ENCODE data around the gene MASP1.

The MASP1 gene

GRCh38 chr3:187222801-187223200, 68.7 kb downstream of the MASP1 start:
- H3K27me3 ChIP-seq (ENCODE audit: insufficient read depth, low read length, poor library complexity, severe bottlenecking), result no peaks in the 10 kb centered on the region
- H3F3A ChIP-seq (ENCODE audit: low read depth), result no peaks in the 10 kb centered on the region
- no peaks in the 10 kb centered on the region for H3K4me1 ChIP-seq (ENCODE audit: insufficient read depth, low read length, poor library complexity, severe bottlenecking)
- no peaks in the 10 kb centered on the region for H4K20me1 ChIP-seq (ENCODE audit: insufficient read depth, low read length, poor library complexity, severe bottlenecking)
- no peak overlapping the region for H3K4me3 ChIP-seq (ENCODE audit: low read length, poor library complexity, severe bottlenecking)
- TF ChIP-seq CTCF (conservative IDR thresholded peaks at IDR 0.05; ENCODE audit: low read length), result no peak
- no peak overlapping the region for H2AFZ ChIP-seq (ENCODE audit: low read length)
- no peak overlapping the region for H3K9ac ChIP-seq (ENCODE audit: low read depth, low read length, poor library complexity, severe bottlenecking)
- H3K4me2 ChIP-seq (ENCODE audit: low read depth, low read length, poor library complexity, severe bottlenecking), result no peak overlapping the region
- H3K36me3 ChIP-seq (ENCODE audit: insufficient read depth, low read length), result no peaks in the 10 kb centered on the region
- H3K9me3 ChIP-seq (ENCODE audit: insufficient read depth, low read depth, low read length), result no peaks in the 10 kb centered on the region
- no peaks in the 10 kb centered on the region for H3K79me2 ChIP-seq (ENCODE audit: insufficient read depth, low read length)
- H3K9me2 ChIP-seq (replicated peaks; ENCODE audit: low read depth, low read length), result no peaks in the 10 kb centered on the region

GRCh38 chr3:187215460-187215859, 76.1 kb downstream of the MASP1 start:
- no peak overlapping the region for H3K9ac ChIP-seq (ENCODE audit: low read depth, low read length, poor library complexity, severe bottlenecking)
- no peak overlapping the region for H2AFZ ChIP-seq (ENCODE audit: low read length)
- no peaks in the 10 kb centered on the region for H4K20me1 ChIP-seq (ENCODE audit: insufficient read depth, low read length, poor library complexity, severe bottlenecking)
- H3K4me2 ChIP-seq (ENCODE audit: low read depth, low read length, poor library complexity, severe bottlenecking), result no peak overlapping the region
- H3K9me3 ChIP-seq (ENCODE audit: insufficient read depth, low read depth, low read length), result no peaks in the 10 kb centered on the region
- H3F3A ChIP-seq (ENCODE audit: low read depth), result no peaks in the 10 kb centered on the region
- H3K27me3 ChIP-seq (ENCODE audit: insufficient read depth, low read length, poor library complexity, severe bottlenecking), result no peaks in the 10 kb centered on the region
- no peak for TF ChIP-seq CTCF (conservative IDR thresholded peaks at IDR 0.05; ENCODE audit: low read length)
- TF ChIP-seq EZH2phosphoT487 (IDR thresholded peaks at IDR 0.05; ENCODE audit: borderline replicate concordance), result no peak
- H3K4me3 ChIP-seq (ENCODE audit: low read length, poor library complexity, severe bottlenecking), result no peak overlapping the region
- no peaks in the 10 kb centered on the region for H3K9me2 ChIP-seq (replicated peaks; ENCODE audit: low read depth, low read length)
- H3K4me1 ChIP-seq (ENCODE audit: insufficient read depth, low read length, poor library complexity, severe bottlenecking), result no peaks in the 10 kb centered on the region
- H3K36me3 ChIP-seq (ENCODE audit: insufficient read depth, low read length), result no peaks in the 10 kb centered on the region
- H3K79me2 ChIP-seq (ENCODE audit: insufficient read depth, low read length), result no peaks in the 10 kb centered on the region

- no peak for TF ChIP-seq CTCF (conservative IDR thresholded peaks at IDR 0.05; ENCODE audit: low read length)
- no peak for TF ChIP-seq EZH2phosphoT487 (IDR thresholded peaks at IDR 0.05; ENCODE audit: borderline replicate concordance)
- no peak overlapping the region for H2AFZ ChIP-seq (ENCODE audit: low read length)
- no peak overlapping the region for H3K4me3 ChIP-seq (ENCODE audit: low read length, poor library complexity, severe bottlenecking)
- no peaks in the 10 kb centered on the region for H3K36me3 ChIP-seq (ENCODE audit: insufficient read depth, low read length)
- H4K20me1 ChIP-seq (ENCODE audit: insufficient read depth, low read length, poor library complexity, severe bottlenecking), result no peaks in the 10 kb centered on the region
- no peaks in the 10 kb centered on the region for H3K27me3 ChIP-seq (ENCODE audit: insufficient read depth, low read length, poor library complexity, severe bottlenecking)
- H3K9ac ChIP-seq (ENCODE audit: low read depth, low read length, poor library complexity, severe bottlenecking), result no peak overlapping the region
- H3K9me2 ChIP-seq (replicated peaks; ENCODE audit: low read depth, low read length), result no peaks in the 10 kb centered on the region
- H3K9me3 ChIP-seq (ENCODE audit: insufficient read depth, low read depth, low read length), result no peaks in the 10 kb centered on the region
- no peaks in the 10 kb centered on the region for H3K4me1 ChIP-seq (ENCODE audit: insufficient read depth, low read length, poor library complexity, severe bottlenecking)
- H3K4me2 ChIP-seq (ENCODE audit: low read depth, low read length, poor library complexity, severe bottlenecking), result no peak overlapping the region
- no peaks in the 10 kb centered on the region for H3F3A ChIP-seq (ENCODE audit: low read depth)
- no peaks in the 10 kb centered on the region for H3K79me2 ChIP-seq (ENCODE audit: insufficient read depth, low read length)
Measured at GRCh38 chr3:187213616-187214015, 77.9 kb downstream of the MASP1 start.

Data from Loucy (cell line).